ENCODE measurements around the gene CTDSPL2. TPM values are rescaled to one million over a fixed set of nuclear protein-coding genes. Genes with fewer than 3 reads are reported as not detected.

Gene CTDSPL2
- total and polyA plus RNA-seq, 10 of the 15 experiments (the other 5 are each of a cell fraction or from before 2014, with no cell fraction given), result 10.7 to 77.1 (median 44.9) TPM

GRCh38 chr15:44394562-44394961 is 32.9 kb upstream of the CTDSPL2 start:
- POLR2A ChIA-PET, result no interaction called here
- Histone ChIP-seq H3K79me2 (ENCODE audit: control insufficient read depth, insufficient read depth, low read length) (no peaks in the 10 kb centered on the region), H4K20me1 (ENCODE audit: control insufficient read depth, insufficient read depth) (no peaks in the 10 kb centered on the region), H3K4me2 (ENCODE audit: control insufficient read depth, insufficient read depth) (no peak overlapping the region), H3K27ac (ENCODE audit: control insufficient read depth, insufficient read depth) (no peak overlapping the region), H3K9ac (ENCODE audit: control insufficient read depth, insufficient read depth, low read length) (no peak overlapping the region), H3K4me3 (no peak overlapping the region), H3K4me1 (ENCODE audit: control insufficient read depth, insufficient read depth, low read length) (no peaks in the 10 kb centered on the region), H2AFZ (ENCODE audit: control insufficient read depth, low read depth, low read length) (no peak overlapping the region), H3K36me3 (ENCODE audit: control insufficient read depth in 2 of 2, insufficient read depth in 2 of 2, low read length in 1 of 2) (no peaks in the 10 kb centered on the region; a peak in 1 of 4 replicates), H3K27me3 (replicated peaks in 1 of 2; ENCODE audit: control insufficient read depth in 2 of 2, insufficient read depth in 2 of 2, low read length in 1 of 2) (no peaks in the 10 kb centered on the region), H3K9me3 (replicated peaks; ENCODE audit: control insufficient read depth, insufficient read depth, low read length) (no peaks in the 10 kb centered on the region)
- WGBS (ENCODE audit: insufficient coverage, insufficient replicate concordance, low lambda C conversion rate, missing lambda C conversion rate), result 48% methylated on average over 1 of the region's 1 CpG
- ATAC-seq (no peak), DNase-seq (ENCODE audit: low read depth, low spot score) (no peak), FAIRE-seq (no peak)
- TF ChIP-seq ZSCAN29 (IDR thresholded peaks at IDR 0.05) (no peak), NR2C2 (IDR thresholded peaks at IDR 0.05; ENCODE audit: borderline replicate concordance, control insufficient read depth, insufficient read length, low read depth) (no peak), CHD1 (IDR thresholded peaks at IDR 0.05; ENCODE audit: low read depth, low read length) (no peak), SPI1 (IDR thresholded peaks at IDR 0.05; ENCODE audit: borderline replicate concordance, insufficient read depth, low read depth, low read length) (no peak), ZNF687 (IDR thresholded peaks at IDR 0.05) (no peak), SP1 (IDR thresholded peaks at IDR 0.05; ENCODE audit: low read depth, low read length) (no peak), MYB (IDR thresholded peaks at IDR 0.05; ENCODE audit: borderline replicate concordance, low read depth, low read length) (no peak), CBX5 (IDR thresholded peaks at IDR 0.05; ENCODE audit: low read depth) (no peak), CEBPB (IDR thresholded peaks at IDR 0.05; ENCODE audit: borderline replicate concordance in 1 of 2, low read depth in 2 of 2, low read length in 2 of 2) (no peak), CREM (IDR thresholded peaks at IDR 0.05; ENCODE audit: low read depth) (no peak), ZNF592 (IDR thresholded peaks at IDR 0.05) (no peak), MEF2A (IDR thresholded peaks at IDR 0.05; ENCODE audit: insufficient read depth, low read depth, low read length) (no peak)
- intact Hi-C loops (cut with micrococcal nuclease; ENCODE audit: unreplicated experiment), result no loop called here
- no TSS peak for BruUV-seq (replicated peaks)
- SMC1A ChIA-PET (ENCODE audit: uncharacterized antibody, unreplicated experiment), result interaction anchor here (2.0 kb wide), 1 partner anchor 9 kb away, joined by 6 read pairs; no protein-coding TSS in a partner anchor
- RAD21 ChIA-PET (ENCODE audit: unreplicated experiment), result no interaction called here
- in situ Hi-C loops (cut with MboI), result no loop called here
- CTCF ChIA-PET, result no interaction called here

Data from GM12878 (cell line).